Testis (tissue), 3 donors: ENCODE measurements around the gene MACROD2. TPM values are rescaled to one million over a fixed set of nuclear protein-coding genes. Genes with fewer than 3 reads are reported as not detected.

ENCODE experiments used
- DNase-seq: peaks from one replicate; pipeline ENCODE4 v3.0.0-alpha.2; 2019
- H3K27ac ChIP-seq, 2 donors: fragments of 200-600 bp; sonication (generic); one replicate each; pipeline ENCODE4 v1.5.1; 2019
- H3K27me3 ChIP-seq: fragments of 200-600 bp; sonication (generic); one replicate; pipeline ENCODE4 v1.5.1; 2019
- H3K36me3 ChIP-seq: fragments of 200-600 bp; sonication (generic); one replicate; pipeline ENCODE4 v1.5.1; 2017; ENCODE audit warnings: low read depth; ENCODE audit errors: missing control alignments
- H3K4me1 ChIP-seq: fragments of 200-600 bp; sonication (generic); one replicate; pipeline ENCODE4 v1.5.1; 2019
- H3K4me3 ChIP-seq, 2 donors: fragments of 200-600 bp; sonication (generic); one replicate each; pipeline ENCODE4 v1.5.1; 2017 to 2019
- H3K9me3 ChIP-seq: fragments of 200-600 bp; sonication (generic); one replicate; pipeline ENCODE4 v1.5.1; 2017
- CTCF ChIP-seq, 3 experiments: fragments of 450-650 bp in 2 of 3; fragments of 200-600 bp in 1 of 3; sonication (generic) in 1 of 3; IDR thresholded peaks; one replicate each; pipeline ENCODE4 v1.5.1; 2016 to 2019; ENCODE audit warnings: antibody characterized with exemption in 3 of 3, mild to moderate bottlenecking in 2 of 3, moderate library complexity in 1 of 3
- POLR2A ChIP-seq: fragments of 450-650 bp; IDR thresholded peaks from one replicate; pipeline ENCODE4 v1.6.1; 2017; ENCODE audit warnings: antibody characterized with exemption, mild to moderate bottlenecking, moderate library complexity
- WGBS, 2 donors: methylation state at CpG; one replicate each; pipeline ENCODE4 v1.1.5; 2018; 5-methylcytosine and 5-hydroxymethylcytosine counted together
- intact Hi-C: fragments of 100-400 bp; cut with DNase I; formaldehyde crosslinking; loops from one replicate; pipeline ENCODE4 v1.15.1; 2023; ENCODE audit warnings: low total_unique reads
- polyA plus RNA-seq: library from polyadenylated mRNA; stranded (reverse); fragments of 350-450 nt; fragmentation: Illumina TruSeq; extraction: RNeasy Lipid Tissue Mini Kit (QIAGEN cat#74804); gene quantifications from one replicate; pipeline ENCODE4 v1.2.3, GENCODE V29; 2014; ENCODE audit warnings: low read depth, low replicate concordance; ENCODE audit not compliant: insufficient read depth
- total RNA-seq, 2 donors: library from RNA; depleted of rRNA; stranded (reverse); fragments of >200 nt; gene quantifications; one replicate each; pipeline ENCODE4 v1.2.3, GENCODE V29; 2016

Gene MACROD2
- total and polyA plus RNA-seq, 3 donors from 2014 or later: 12.6 to 20.6 (median 16.8) TPM

- Histone ChIP-seq H3K4me1 (no peaks in the 10 kb centered on the region), H3K4me3 (no peak overlapping the region), H3K27ac (no peak overlapping the region), H3K36me3 (no peaks in the 10 kb centered on the region), H3K27me3 (no peaks in the 10 kb centered on the region), H3K9me3 (no peaks in the 10 kb centered on the region)
- intact Hi-C loops: no loop called here
- DNase-seq: no peak
- TF ChIP-seq POLR2A (no peak), CTCF (IDR thresholded peaks at IDR 0.05) (no peak)
- 73 to 80% methylated on average over 9 to 12 of the region's 12 CpGs for WGBS, 2 donors
Observed at GRCh38 chr20:14470231-14470899, 475.0 kb downstream of the MACROD2 start.

DNA sequence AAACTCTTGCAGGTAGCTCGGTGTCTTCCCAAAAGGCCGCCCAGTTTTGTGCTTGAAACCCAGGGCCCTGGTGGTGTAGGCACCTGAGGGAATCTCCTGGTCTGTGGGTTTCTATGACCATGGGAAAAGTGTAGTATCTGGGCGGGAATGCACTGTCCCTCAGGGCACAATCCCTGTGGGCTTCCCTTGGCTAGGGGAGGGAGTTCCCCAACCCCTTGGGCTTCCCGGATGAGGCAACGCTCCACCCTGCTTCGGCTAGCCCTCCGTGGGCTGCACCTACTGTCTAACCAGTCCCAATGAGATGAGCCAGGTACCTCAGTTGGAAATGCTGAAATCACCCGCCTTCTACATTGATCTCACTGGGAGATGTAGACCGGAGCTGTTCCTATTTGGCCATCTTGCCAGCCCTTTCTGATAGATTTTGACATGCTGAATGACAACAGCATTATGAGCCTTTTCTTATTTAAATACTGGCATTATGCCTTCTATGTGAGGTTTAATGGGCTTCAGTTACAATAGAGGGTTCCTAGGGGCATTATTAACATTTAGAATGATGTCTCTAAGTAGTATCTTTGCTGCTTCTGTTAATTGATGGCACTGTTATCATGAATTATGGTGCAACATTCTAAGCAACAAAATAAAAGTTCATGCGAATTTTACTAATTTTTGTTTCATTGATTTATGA lies 475.8 kb downstream of the MACROD2 start:
- Histone ChIP-seq H3K9me3 (no peaks in the 10 kb centered on the region), H3K4me3 (no peak overlapping the region), H3K27ac (no peak overlapping the region), H3K36me3 (no peaks in the 10 kb centered on the region), H3K4me1 (no peaks in the 10 kb centered on the region), H3K27me3 (no peaks in the 10 kb centered on the region)
- DNase-seq: no peak
- WGBS, 2 donors: 88 to 91% methylated on average over 10 of the region's 10 CpGs
- TF ChIP-seq POLR2A: no peak
- no peak for TF ChIP-seq CTCF (IDR thresholded peaks at IDR 0.05)
- intact Hi-C loops: no loop called here

DNA sequence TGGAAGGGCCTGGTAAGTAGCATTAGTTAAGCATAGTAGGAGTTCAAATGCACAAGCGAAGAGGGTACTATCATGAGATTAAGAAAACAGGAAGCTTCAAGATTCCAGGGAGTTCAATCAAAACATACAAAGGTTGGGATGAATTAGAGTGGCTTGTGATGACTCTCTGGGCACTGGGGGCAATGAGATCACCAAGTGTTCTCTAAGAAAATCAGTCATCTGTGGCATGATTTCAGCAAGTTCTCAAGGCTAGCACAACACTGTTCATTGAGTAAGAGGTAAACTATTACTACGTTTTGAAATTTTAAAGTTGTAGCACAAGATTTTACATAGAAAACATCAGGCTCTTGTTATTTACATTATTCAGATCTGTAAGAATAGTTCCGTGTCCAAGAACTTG lies 481.8 kb downstream of the MACROD2 start:
- no peak for TF ChIP-seq POLR2A
- no peak overlapping the region for H3K4me3 ChIP-seq
- intact Hi-C loops: no loop called here
- H3K4me1 ChIP-seq: no peaks in the 10 kb centered on the region
- WGBS, 2 donors: 77 to 84% methylated on average over 3 of the region's 3 CpGs
- H3K27me3 ChIP-seq: no peaks in the 10 kb centered on the region
- DNase-seq: no peak
- no peak overlapping the region for H3K27ac ChIP-seq
- no peaks in the 10 kb centered on the region for H3K36me3 ChIP-seq
- no peaks in the 10 kb centered on the region for H3K9me3 ChIP-seq

DNA sequence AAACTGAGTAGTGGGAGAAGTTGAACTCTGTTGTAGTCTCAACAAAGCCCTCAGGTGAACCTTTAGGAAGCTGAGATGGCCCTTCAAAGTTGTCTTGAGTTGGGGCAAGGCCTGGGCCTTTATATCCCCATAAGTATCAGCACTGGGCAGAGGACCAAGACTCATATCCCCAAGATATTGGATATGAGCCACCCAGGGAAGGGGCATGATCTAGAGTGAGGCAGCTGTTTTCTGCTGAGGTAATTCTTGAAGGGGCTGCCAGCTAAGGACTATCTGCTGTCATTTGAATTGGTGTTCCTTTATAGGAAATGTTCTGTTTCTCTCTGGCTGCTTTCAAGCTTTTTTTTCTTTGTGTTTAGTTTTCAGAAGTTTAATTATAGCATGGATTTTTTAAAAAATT lies 482.8 kb downstream of the MACROD2 start:
- H3K4me1 ChIP-seq: no peaks in the 10 kb centered on the region
- H3K36me3 ChIP-seq: no peaks in the 10 kb centered on the region
- no peaks in the 10 kb centered on the region for H3K9me3 ChIP-seq
- TF ChIP-seq CTCF (IDR thresholded peaks at IDR 0.05) (no peak), POLR2A (no peak)
- no peak overlapping the region for H3K4me3 ChIP-seq
- intact Hi-C loops: no loop called here
- no peak overlapping the region for H3K27ac ChIP-seq
- H3K27me3 ChIP-seq: no peaks in the 10 kb centered on the region
- DNase-seq: no peak

DNA sequence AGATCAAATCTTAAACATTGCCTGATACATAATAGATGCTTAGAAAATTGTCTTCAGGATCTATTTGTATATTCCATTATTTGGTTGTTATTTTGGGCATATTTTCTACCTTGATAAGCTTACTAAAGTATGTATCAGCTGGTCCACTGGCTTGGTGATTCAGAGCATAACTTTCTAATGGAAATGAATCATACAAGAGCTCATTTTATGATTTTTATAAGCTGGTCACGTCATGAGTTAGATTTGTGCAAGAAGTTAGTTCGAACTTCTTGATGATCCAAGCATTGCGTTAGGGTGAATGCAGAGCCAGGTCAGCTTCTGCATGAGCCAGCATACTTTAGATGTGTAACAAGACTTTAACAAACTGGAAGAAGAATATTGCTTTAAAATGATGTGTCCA lies 486.5 kb downstream of the MACROD2 start:
- 85 to 98% methylated on average over 3 of the region's 3 CpGs for WGBS, 2 donors
- TF ChIP-seq CTCF (IDR thresholded peaks at IDR 0.05) (no peak), POLR2A (no peak)

More for the DNA sequence above, 486.5 kb downstream of the MACROD2 start:
- H3K9me3 ChIP-seq: no peaks in the 10 kb centered on the region
- H3K4me3 ChIP-seq: no peak overlapping the region
- intact Hi-C loops: no loop called here
- no peaks in the 10 kb centered on the region for H3K36me3 ChIP-seq
- H3K4me1 ChIP-seq: no peaks in the 10 kb centered on the region
- no peak for DNase-seq
- H3K27me3 ChIP-seq: no peaks in the 10 kb centered on the region
- H3K27ac ChIP-seq: no peak overlapping the region
